Measurements from ENCODE around the gene COX19. TPM values are rescaled to one million over a fixed set of nuclear protein-coding genes. Genes with fewer than 3 reads are reported as not detected.
"Not testable (repeated sequence)": the region's sequence is repeated elsewhere in the genome, so short reads cannot be mapped to it uniquely, and the experiment has no call there.

COX19 gene
- polyA plus RNA-seq, 3 donors = 7.4 to 15.0 (median 7.6) TPM

DNA sequence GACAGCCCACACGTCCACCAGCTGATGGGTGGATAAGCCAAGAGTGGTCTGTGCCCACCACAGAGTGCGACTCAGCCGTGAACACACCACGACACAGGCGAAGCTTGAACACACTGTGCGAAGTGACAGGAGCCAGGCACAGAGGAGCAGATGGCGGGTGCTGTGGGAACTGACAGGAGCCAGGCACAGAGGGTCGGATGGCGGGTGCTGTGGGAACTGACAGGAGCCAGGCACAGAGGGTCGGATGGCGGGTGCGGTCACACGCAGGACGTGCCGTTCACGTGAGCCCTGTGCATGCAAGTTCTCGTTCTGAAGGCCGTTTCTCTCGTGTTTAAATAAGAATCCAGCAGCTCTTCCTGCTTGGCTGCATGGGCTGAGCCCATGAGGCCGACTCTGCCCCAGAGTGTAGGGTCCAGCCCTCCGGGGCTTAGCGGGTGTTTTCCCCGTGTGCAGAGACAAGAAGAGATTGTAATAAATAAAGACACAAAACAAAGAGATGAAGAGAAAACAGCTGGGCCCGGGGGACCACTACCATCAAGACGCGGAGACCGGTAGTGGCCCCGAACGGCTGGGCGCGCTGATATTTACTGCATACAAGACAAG is 15.0 kb downstream of the COX19 start:
- Histone ChIP-seq H4K20me1 (ENCODE audit: insufficient read depth, low read length) (peaks cover 21% of the 10 kb centered on the region), H3K79me2 (ENCODE audit: insufficient read depth, low read length) (no peaks in the 10 kb centered on the region), H3K36me3 (replicated peaks in 1 of 2; ENCODE audit: control insufficient read depth in 1 of 2, insufficient read depth in 2 of 2, low read length in 2 of 2) (no peaks in the 10 kb centered on the region), H3K4me3 (replicated peaks in 1 of 3; ENCODE audit: low read depth in 2 of 3, low read length in 3 of 3) (peak overlapping the region in 1 of 3 experiments; percentile 1), H3K27me3 (ENCODE audit: control insufficient read depth in 2 of 2, insufficient read depth in 2 of 2, low read length in 2 of 2) (no peaks in the 10 kb centered on the region), H3K27ac (ENCODE audit: low read depth in 1 of 2, low read length in 2 of 2) (no peak overlapping the region), H3K9ac (ENCODE audit: insufficient read depth, low read length, poor library complexity, severe bottlenecking) (no peak overlapping the region), H3K4me2 (replicated peaks; ENCODE audit: extremely low read depth, low read length, poor library complexity, severe bottlenecking) (peak overlapping the region; percentile 14), H3K9me3 (replicated peaks in 1 of 2; ENCODE audit: control insufficient read depth in 1 of 2, insufficient read depth in 1 of 2, low read length in 2 of 2) (no peaks in the 10 kb centered on the region), H2AFZ (ENCODE audit: insufficient read depth, low read depth, low read length, poor library complexity, severe bottlenecking) (no peak overlapping the region), H3K4me1 (ENCODE audit: control insufficient read depth in 1 of 2, insufficient read depth in 2 of 2, low read length in 2 of 2) (peaks cover 96 to 100% of the 10 kb centered on the region in 2 donors)
- H3K27me3 Mint-ChIP-seq (ENCODE audit: low read depth in 3 of 3) = peaks cover 1 to 4% (median 4%) of the 10 kb centered on the region in 3 donors
- TF ChIP-seq, protein P1, sequence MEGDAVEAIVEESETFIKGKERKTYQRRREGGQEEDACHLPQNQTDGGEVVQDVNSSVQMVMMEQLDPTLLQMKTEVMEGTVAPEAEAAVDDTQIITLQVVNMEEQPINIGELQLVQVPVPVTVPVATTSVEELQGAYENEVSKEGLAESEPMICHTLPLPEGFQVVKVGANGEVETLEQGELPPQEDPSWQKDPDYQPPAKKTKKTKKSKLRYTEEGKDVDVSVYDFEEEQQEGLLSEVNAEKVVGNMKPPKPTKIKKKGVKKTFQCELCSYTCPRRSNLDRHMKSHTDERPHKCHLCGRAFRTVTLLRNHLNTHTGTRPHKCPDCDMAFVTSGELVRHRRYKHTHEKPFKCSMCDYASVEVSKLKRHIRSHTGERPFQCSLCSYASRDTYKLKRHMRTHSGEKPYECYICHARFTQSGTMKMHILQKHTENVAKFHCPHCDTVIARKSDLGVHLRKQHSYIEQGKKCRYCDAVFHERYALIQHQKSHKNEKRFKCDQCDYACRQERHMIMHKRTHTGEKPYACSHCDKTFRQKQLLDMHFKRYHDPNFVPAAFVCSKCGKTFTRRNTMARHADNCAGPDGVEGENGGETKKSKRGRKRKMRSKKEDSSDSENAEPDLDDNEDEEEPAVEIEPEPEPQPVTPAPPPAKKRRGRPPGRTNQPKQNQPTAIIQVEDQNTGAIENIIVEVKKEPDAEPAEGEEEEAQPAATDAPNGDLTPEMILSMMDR (IDR thresholded peaks at IDR 0.05) = no peak
- peak overlapping the region in 1 of 2 donors; percentile 72 for H3K4me3 Mint-ChIP-seq
- intact Hi-C loops (cut with micrococcal nuclease) = no loop called here
- 84% methylated on average over 19 of the region's 31 CpGs for WGBS (ENCODE audit: insufficient coverage)
- H3K36me3 Mint-ChIP-seq = peaks cover 0 to 3% of the 10 kb centered on the region in 2 donors
- DNase-seq = no peak
- H3K27ac Mint-ChIP-seq = peak overlapping the region in 5 of 7 donors; percentile 22 to 83 (median 36)
- H3K4me1 Mint-ChIP-seq = peaks cover 82% of the 10 kb centered on the region
- H3K9me3 Mint-ChIP-seq = no peaks in the 10 kb centered on the region

DNA sequence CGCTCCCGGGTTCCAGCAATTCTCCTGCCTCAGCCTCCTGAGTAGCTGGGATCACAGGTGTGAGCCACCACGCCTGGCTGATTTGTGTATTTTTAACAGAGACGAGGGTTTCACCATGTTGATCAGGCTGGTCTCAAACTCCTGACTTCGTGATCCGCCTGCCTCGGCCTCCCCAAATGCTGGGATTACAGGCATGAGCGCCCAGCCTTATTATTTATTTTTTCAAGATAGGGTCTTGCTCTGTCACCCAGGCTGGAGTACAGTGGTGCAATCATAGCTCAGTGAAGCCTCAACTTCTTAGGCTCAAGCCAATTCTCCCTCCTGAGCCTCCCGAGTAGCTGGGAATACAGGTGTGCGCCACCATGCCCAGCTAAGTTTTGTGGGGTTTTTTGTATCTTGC is 15.6 kb downstream of the COX19 start:
- not testable (repeated sequence) for DNase-seq
- WGBS (ENCODE audit: insufficient coverage) = 95% methylated on average over 8 of the region's 10 CpGs
- intact Hi-C loops (cut with micrococcal nuclease) = loop anchor here (5.0 kb wide), 2 partner anchors 37 to 357 kb away; no protein-coding TSS in a partner anchor

More for the DNA sequence above, 15.6 kb downstream of the COX19 start:
- peaks cover 80% of the 10 kb centered on the region for H3K4me1 Mint-ChIP-seq
- H3K36me3 Mint-ChIP-seq; H3K4me3 ChIP-seq (replicated peaks in 1 of 3; ENCODE audit: low read depth in 2 of 3, low read length in 3 of 3); H3K9me3 ChIP-seq (replicated peaks in 1 of 2; ENCODE audit: control insufficient read depth in 1 of 2, insufficient read depth in 1 of 2, low read length in 2 of 2); H3K9ac ChIP-seq (ENCODE audit: insufficient read depth, low read length, poor library complexity, severe bottlenecking); H3K4me2 ChIP-seq (replicated peaks; ENCODE audit: extremely low read depth, low read length, poor library complexity, severe bottlenecking); H3K4me3 Mint-ChIP-seq; H3K27me3 Mint-ChIP-seq (ENCODE audit: low read depth in 3 of 3); H3K9me3 Mint-ChIP-seq; H3K27ac ChIP-seq (ENCODE audit: low read depth in 1 of 2, low read length in 2 of 2); H2AFZ ChIP-seq (ENCODE audit: insufficient read depth, low read depth, low read length, poor library complexity, severe bottlenecking); H3K27me3 ChIP-seq (ENCODE audit: control insufficient read depth in 2 of 2, insufficient read depth in 2 of 2, low read length in 2 of 2); H3K36me3 ChIP-seq (replicated peaks in 1 of 2; ENCODE audit: control insufficient read depth in 1 of 2, insufficient read depth in 2 of 2, low read length in 2 of 2); H3K79me2 ChIP-seq (ENCODE audit: insufficient read depth, low read length): not testable (repeated sequence)
- Histone ChIP-seq H4K20me1 (ENCODE audit: insufficient read depth, low read length) (peaks cover 15% of the 10 kb centered on the region), H3K4me1 (ENCODE audit: control insufficient read depth in 1 of 2, insufficient read depth in 2 of 2, low read length in 2 of 2) (peaks cover 96 to 100% of the 10 kb centered on the region in 2 donors)
- H3K27ac Mint-ChIP-seq = peak overlapping the region in 1 of 7 donors; percentile 16

Data from CD14-positive monocyte (primary cell).